Prostate gland (tissue), 2 donors: ENCODE results near the gene DYNC1I1. TPM values are rescaled to one million over a fixed set of nuclear protein-coding genes. Genes with fewer than 3 reads are reported as not detected.

Source experiments
- DNase-seq: peaks from one replicate; pipeline ENCODE4 v3.0.0-alpha.2; 2019; ENCODE audit warnings: low spot score
- H3K27ac ChIP-seq, 2 donors: fragments of 200-600 bp; sonication (generic); 2 replicates each; pipeline ENCODE4 v1.5.1; 2017 to 2019
- H3K27me3 ChIP-seq: fragments of 200-600 bp; sonication (generic); replicated peaks from 2 replicates; pipeline ENCODE4 v1.5.1; 2019; ENCODE audit not compliant: insufficient read depth
- H3K36me3 ChIP-seq, 2 donors: fragments of 200-600 bp; sonication (generic); 1 replicate in 1 of 2; 2 replicates in 1 of 2; pipeline versions ENCODE4 v1.5.1 to v1.8.1; 2017 to 2019
- H3K4me1 ChIP-seq: fragments of 200-600 bp; sonication (generic); replicated peaks from 2 replicates; pipeline ENCODE4 v1.5.1; 2019
- H3K4me3 ChIP-seq, 2 donors: fragments of 200-600 bp; sonication (generic); 2 replicates each; pipeline ENCODE4 v1.5.1; 2017 to 2019
- H3K9me3 ChIP-seq: fragments of 200-600 bp; sonication (generic); 2 replicates; pipeline ENCODE4 v1.5.1; 2017
- CTCF ChIP-seq, 4 experiments: fragments of 200-600 bp in 2 of 4; fragments of 450-650 bp in 2 of 4; sonication (generic) in 2 of 4; IDR thresholded peaks; 1 replicate in 3 of 4; 2 replicates in 1 of 4; pipeline ENCODE4 v1.5.1; 2016 to 2019; ENCODE audit warnings: antibody characterized with exemption in 4 of 4, mild to moderate bottlenecking in 2 of 4, moderate library complexity in 2 of 4
- POLR2A ChIP-seq: fragments of 450-650 bp; IDR thresholded peaks from one replicate; pipeline ENCODE4 v1.6.1; 2016; ENCODE audit warnings: antibody characterized with exemption, mild to moderate bottlenecking
- POLR2AphosphoS5 ChIP-seq: sonication (generic); formaldehyde crosslinking; IDR thresholded peaks from one replicate; pipeline ENCODE4 v1.6.1; 2017; ENCODE audit warnings: antibody characterized with exemption
- WGBS: methylation state at CpG from one replicate; pipeline ENCODE4 v1.1.5; 2018; 5-methylcytosine and 5-hydroxymethylcytosine counted together
- intact Hi-C: fragments of 100-400 bp; cut with DNase I; formaldehyde crosslinking; loops from one replicate; pipeline ENCODE4 v1.14.2; 2022
- total RNA-seq, 2 donors: library from RNA; depleted of rRNA; stranded (reverse); fragments of >200 nt; gene quantifications; one replicate each; pipeline ENCODE4 v1.1.0, GENCODE V29; 2016

DYNC1I1 gene
- total RNA-seq, 2 donors from 2014 or later, result 4.4 to 5.1 TPM

- TF ChIP-seq POLR2AphosphoS5 (no peak), POLR2A (no peak), CTCF (IDR thresholded peaks at IDR 0.05) (no peak)
- Histone ChIP-seq H3K27me3 (no peaks in the 10 kb centered on the region), H3K27ac (no peak overlapping the region), H3K4me3 (no peak overlapping the region), H3K9me3 (no peaks in the 10 kb centered on the region), H3K36me3 (no peaks in the 10 kb centered on the region), H3K4me1 (no peaks in the 10 kb centered on the region)
- intact Hi-C loops, result no loop called here
- DNase-seq, result no peak
- WGBS, result 46% methylated on average over 3 of the region's 3 CpGs
These were observed 185.2 kb downstream of the DYNC1I1 start for GRCh38 chr7:95957510-95957909.

GRCh38 chr7:95960706-95961244 is 188.4 kb downstream of the DYNC1I1 start:
- no peaks in the 10 kb centered on the region for H3K27me3 ChIP-seq
- H3K4me1 ChIP-seq, result no peaks in the 10 kb centered on the region
- no peaks in the 10 kb centered on the region for H3K9me3 ChIP-seq
- peak; percentile 13 for DNase-seq
- intact Hi-C loops, result no loop called here
- no peaks in the 10 kb centered on the region for H3K36me3 ChIP-seq
- no peak for TF ChIP-seq POLR2A
- TF ChIP-seq CTCF (IDR thresholded peaks at IDR 0.05), result no peak
- TF ChIP-seq POLR2AphosphoS5, result no peak
- no peak overlapping the region for H3K4me3 ChIP-seq
- WGBS, result 17% methylated on average over 5 of the region's 5 CpGs
- no peak overlapping the region for H3K27ac ChIP-seq

DNA sequence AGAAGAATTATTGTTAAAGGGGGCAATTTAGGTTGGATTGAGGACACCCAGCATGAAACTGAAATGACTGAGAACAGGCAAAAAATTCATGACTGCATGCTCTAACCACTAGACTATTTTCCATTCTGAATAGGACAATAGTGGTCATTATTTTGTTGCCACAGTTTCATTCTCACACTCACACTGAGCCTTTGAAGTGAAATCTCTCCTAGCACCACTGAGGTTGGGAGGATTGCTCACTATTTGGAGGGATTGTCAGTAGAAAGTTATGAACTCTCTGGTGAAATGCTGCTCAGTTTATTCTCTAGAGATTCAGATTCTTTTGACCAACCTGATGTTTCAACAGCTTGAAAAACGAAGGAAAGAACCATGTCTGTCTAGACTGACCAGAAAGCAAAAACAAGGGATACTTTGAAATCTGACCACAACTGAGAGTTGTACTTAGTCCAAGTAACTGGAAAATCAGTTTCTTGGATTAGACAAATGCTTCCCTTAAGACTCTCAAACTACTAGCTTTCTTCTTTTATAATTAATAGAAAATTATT is 191.2 kb downstream of the DYNC1I1 start:
- 59% methylated on average over 1 of the region's 1 CpG for WGBS
- TF ChIP-seq CTCF (IDR thresholded peaks at IDR 0.05), result no peak
- TF ChIP-seq POLR2A, result no peak
- TF ChIP-seq POLR2AphosphoS5, result no peak
- no peaks in the 10 kb centered on the region for H3K9me3 ChIP-seq
- no peak overlapping the region for H3K4me3 ChIP-seq
- no peaks in the 10 kb centered on the region for H3K36me3 ChIP-seq
- no peak for DNase-seq
- intact Hi-C loops, result no loop called here
- no peaks in the 10 kb centered on the region for H3K4me1 ChIP-seq
- no peaks in the 10 kb centered on the region for H3K27me3 ChIP-seq
- H3K27ac ChIP-seq, result no peak overlapping the region

- DNase-seq, result no peak
- H3K36me3 ChIP-seq, result no peaks in the 10 kb centered on the region
- H3K27ac ChIP-seq, result no peak overlapping the region
- no peak for TF ChIP-seq CTCF (IDR thresholded peaks at IDR 0.05)
- TF ChIP-seq POLR2A, result no peak
- TF ChIP-seq POLR2AphosphoS5, result no peak
- H3K4me3 ChIP-seq, result no peak overlapping the region
- peaks cover 3% of the 10 kb centered on the region for H3K4me1 ChIP-seq
- H3K9me3 ChIP-seq, result no peaks in the 10 kb centered on the region
- no peaks in the 10 kb centered on the region for H3K27me3 ChIP-seq
- intact Hi-C loops, result no loop called here
- 79% methylated on average over 6 of the region's 6 CpGs for WGBS
These were observed 199.4 kb downstream of the DYNC1I1 start for GRCh38 chr7:95971716-95972115.

DNA sequence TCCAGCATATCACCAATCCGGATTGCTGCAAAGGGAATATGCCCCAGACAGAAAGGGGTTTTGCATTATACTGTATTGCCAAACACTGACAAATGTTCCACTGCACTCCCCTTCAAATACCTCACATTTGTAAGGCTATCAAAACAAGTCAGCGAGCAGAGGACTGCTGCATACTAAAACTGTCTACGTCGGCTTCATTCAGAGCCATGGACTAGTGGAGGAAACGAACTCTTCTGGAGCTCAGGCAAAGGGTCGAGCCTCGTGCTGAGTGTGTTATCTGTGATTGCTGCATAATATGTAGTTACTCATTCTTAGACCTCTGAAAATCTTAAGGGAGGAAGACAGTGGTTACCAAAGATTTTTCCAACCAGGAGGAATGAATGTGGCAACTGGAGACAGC is 200.2 kb downstream of the DYNC1I1 start:
- Histone ChIP-seq H3K4me1 (peaks cover 3% of the 10 kb centered on the region), H3K27me3 (no peaks in the 10 kb centered on the region), H3K27ac (no peak overlapping the region), H3K36me3 (no peaks in the 10 kb centered on the region), H3K9me3 (no peaks in the 10 kb centered on the region), H3K4me3 (no peak overlapping the region)
- no peak for TF ChIP-seq POLR2A
- TF ChIP-seq POLR2AphosphoS5, result no peak
- no peak for TF ChIP-seq CTCF (IDR thresholded peaks at IDR 0.05)
- no peak for DNase-seq
- 83% methylated on average over 7 of the region's 7 CpGs for WGBS
- intact Hi-C loops, result no loop called here
